Liver (tissue), 9 donors: Measurements from ENCODE around the gene MTHFS. TPM values are rescaled to one million over a fixed set of nuclear protein-coding genes. Genes with fewer than 3 reads are reported as not detected.

Experiments
- DNase-seq: peaks from one replicate; pipeline ENCODE4 v3.0.0-alpha.2; 2017; ENCODE audit warnings: low spot score
- H3K27ac ChIP-seq, 2 donors: one replicate each; pipeline ENCODE4 v1.7.0; 2013; ENCODE audit warnings: inconsistent platforms in 2 of 2, low read length in 2 of 2, control low read depth in 1 of 2, low read depth in 1 of 2, mild to moderate bottlenecking in 1 of 2
- H3K27me3 ChIP-seq, 4 donors: one replicate each; pipeline versions ENCODE4 v1.6.1 to v1.7.0; 2013; ENCODE audit warnings: low read length in 3 of 4, inconsistent platforms in 1 of 4, mild to moderate bottlenecking in 1 of 4, moderate library complexity in 1 of 4; ENCODE audit not compliant: control insufficient read depth in 4 of 4, insufficient read depth in 4 of 4
- H3K36me3 ChIP-seq, 4 donors: one replicate each; pipeline versions ENCODE4 v1.6.1 to v1.7.0; 2013; ENCODE audit warnings: low read length in 3 of 4, mild to moderate bottlenecking in 3 of 4, low read depth in 1 of 4, moderate library complexity in 1 of 4; ENCODE audit not compliant: control insufficient read depth in 4 of 4, insufficient read depth in 3 of 4
- H3K4me1 ChIP-seq, 4 donors: one replicate each; pipeline versions ENCODE4 v1.6.1 to v1.7.0; 2013; ENCODE audit warnings: low read length in 3 of 4, mild to moderate bottlenecking in 3 of 4, moderate library complexity in 1 of 4; ENCODE audit not compliant: control insufficient read depth in 4 of 4, insufficient read depth in 4 of 4
- H3K4me3 ChIP-seq, 3 donors: one replicate each; pipeline versions ENCODE4 v1.6.1 to v1.7.0; 2013; ENCODE audit warnings: low read length in 3 of 3, control low read depth in 1 of 3, low read depth in 1 of 3, mild to moderate bottlenecking in 1 of 3
- H3K9ac ChIP-seq, 2 donors: one replicate each; pipeline ENCODE4 v1.7.0; 2013; ENCODE audit warnings: low read length in 2 of 2, mild to moderate bottlenecking in 2 of 2, moderate library complexity in 2 of 2, control low read depth in 1 of 2, low read depth in 1 of 2
- H3K9me3 ChIP-seq, 4 donors: one replicate each; pipeline versions ENCODE4 v1.6.1 to v1.7.0; 2013; ENCODE audit warnings: low read length in 3 of 4; ENCODE audit not compliant: control insufficient read depth in 4 of 4
- ATF3 ChIP-seq: IDR thresholded peaks from 2 replicates; pipeline ENCODE4 v1.6.1; 2016; ENCODE audit warnings: antibody characterized with exemption
- EGR1 ChIP-seq, 2 donors: IDR thresholded peaks; 2 replicates each; pipeline ENCODE4 v1.6.1; 2016 to 2018; ENCODE audit warnings: antibody characterized with exemption in 2 of 2, low read depth in 2 of 2
- GABPA ChIP-seq, 2 donors: IDR thresholded peaks in 1 of 2; conservative IDR thresholded peaks in 1 of 2; 2 replicates each; pipeline ENCODE4 v1.6.1; 2016; ENCODE audit warnings: antibody characterized with exemption in 2 of 2, mild to moderate bottlenecking in 1 of 2, moderate library complexity in 1 of 2
- HNF4A ChIP-seq, 2 donors: conservative IDR thresholded peaks; 2 replicates each; pipeline ENCODE4 v1.6.1; 2016; ENCODE audit warnings: antibody characterized with exemption in 2 of 2, mild to moderate bottlenecking in 2 of 2
- HNF4G ChIP-seq: IDR thresholded peaks from 2 replicates; pipeline ENCODE4 v1.6.1; 2016; ENCODE audit warnings: antibody characterized with exemption
- JUND ChIP-seq, 2 donors: IDR thresholded peaks; 2 replicates each; pipeline ENCODE4 v1.6.1; 2016; ENCODE audit warnings: antibody characterized with exemption in 2 of 2
- MAX ChIP-seq: IDR thresholded peaks from 2 replicates; pipeline ENCODE4 v1.6.1; 2016; ENCODE audit warnings: antibody characterized with exemption
- NR2F2 ChIP-seq: IDR thresholded peaks from 2 replicates; pipeline ENCODE4 v1.6.1; 2016; ENCODE audit warnings: antibody characterized with exemption
- RAD21 ChIP-seq, 2 donors: IDR thresholded peaks; 2 replicates each; pipeline ENCODE4 v1.6.1; 2016; ENCODE audit warnings: antibody characterized with exemption in 2 of 2, mild to moderate bottlenecking in 2 of 2
- REST ChIP-seq: IDR thresholded peaks from 2 replicates; pipeline ENCODE4 v1.6.1; 2016; ENCODE audit warnings: antibody characterized with exemption, mild to moderate bottlenecking
- RXRA ChIP-seq, 2 donors: IDR thresholded peaks; 2 replicates each; pipeline ENCODE4 v1.6.1; 2017 to 2018; ENCODE audit warnings: antibody characterized with exemption in 2 of 2, mild to moderate bottlenecking in 1 of 2
- SP1 ChIP-seq: IDR thresholded peaks from 2 replicates; pipeline ENCODE4 v1.6.1; 2018; ENCODE audit warnings: antibody characterized with exemption, mild to moderate bottlenecking
- TAF1 ChIP-seq: conservative IDR thresholded peaks from 2 replicates; pipeline ENCODE4 v1.6.1; 2016; ENCODE audit warnings: antibody characterized with exemption, mild to moderate bottlenecking
- YY1 ChIP-seq: IDR thresholded peaks from 2 replicates; pipeline ENCODE4 v1.6.1; 2016; ENCODE audit warnings: antibody characterized with exemption, mild to moderate bottlenecking
- ZBTB33 ChIP-seq: IDR thresholded peaks from 2 replicates; pipeline ENCODE4 v1.6.1; 2016; ENCODE audit warnings: antibody characterized with exemption
- WGBS: extraction: QIAGEN DNeasy Blood & Tissue Kit; methylation state at CpG from one replicate; pipeline ENCODE4 v1.1.7; 2013; 5-methylcytosine and 5-hydroxymethylcytosine counted together
- polyA plus RNA-seq, 2 donors: library from polyadenylated mRNA; stranded (reverse) in 1 of 2; unstranded in 1 of 2; fragments of 200-250 nt in 1 of 2; fragments of >200 nt in 1 of 2; fragmentation: Nextera tagmentation in 1 of 2; extraction: Ambion mirVana in 1 of 2; gene quantifications; one replicate each; pipeline versions ENCODE4 v1.2.1 to v1.2.3, GENCODE V29; 2013 to 2015
- total RNA-seq, 2 donors: library from RNA; depleted of rRNA; stranded (reverse); fragments of >200 nt; gene quantifications; one replicate each; pipeline ENCODE4 v1.2.3, GENCODE V29; 2014
- TF ChIP-seq, protein P1 (sequence below): fragments of 150-350 bp; IDR thresholded peaks from 2 replicates; pipeline ENCODE4 v1.5.1; 2017; ENCODE audit warnings: improper control_type of control experiment, low read depth, low read length; ENCODE audit not compliant: missing input control
- donor health status: healthy.
- donor health status: healthy.
- donor health status: healthy.
- donor health status: healthy.
- donor health status: healthy.

Gene MTHFS
- total and polyA plus RNA-seq, 4 donors = 40.9 to 338 (median 157) TPM

GRCh38 chr15:79942741-79943481 is 46.1 kb upstream of the MTHFS start:
- H3K4me3 ChIP-seq = no peak overlapping the region
- DNase-seq = no peak
- H3K27me3 ChIP-seq = no peaks in the 10 kb centered on the region
- H3K9me3 ChIP-seq = no peaks in the 10 kb centered on the region
- H3K9ac ChIP-seq = no peak overlapping the region
- 94% methylated on average over 7 of the region's 7 CpGs for WGBS
- TF ChIP-seq EGR1 (IDR thresholded peaks at IDR 0.05; ENCODE audit: low read depth in 2 of 2) (no peak), GABPA (IDR thresholded peaks at IDR 0.05 in 1 of 2, conservative IDR thresholded peaks at IDR 0.05 in 1 of 2) (no peak), ATF3 (no peak), TAF1 (no peak)
- no peaks in the 10 kb centered on the region for H3K4me1 ChIP-seq
- no peak overlapping the region for H3K27ac ChIP-seq
- H3K36me3 ChIP-seq = no peaks in the 10 kb centered on the region

- WGBS = 84% methylated on average over 4 of the region's 4 CpGs
- no peak for TF ChIP-seq MAX
- no peak for TF ChIP-seq TAF1
- TF ChIP-seq ZBTB33 = no peak
- TF ChIP-seq, protein P1, sequence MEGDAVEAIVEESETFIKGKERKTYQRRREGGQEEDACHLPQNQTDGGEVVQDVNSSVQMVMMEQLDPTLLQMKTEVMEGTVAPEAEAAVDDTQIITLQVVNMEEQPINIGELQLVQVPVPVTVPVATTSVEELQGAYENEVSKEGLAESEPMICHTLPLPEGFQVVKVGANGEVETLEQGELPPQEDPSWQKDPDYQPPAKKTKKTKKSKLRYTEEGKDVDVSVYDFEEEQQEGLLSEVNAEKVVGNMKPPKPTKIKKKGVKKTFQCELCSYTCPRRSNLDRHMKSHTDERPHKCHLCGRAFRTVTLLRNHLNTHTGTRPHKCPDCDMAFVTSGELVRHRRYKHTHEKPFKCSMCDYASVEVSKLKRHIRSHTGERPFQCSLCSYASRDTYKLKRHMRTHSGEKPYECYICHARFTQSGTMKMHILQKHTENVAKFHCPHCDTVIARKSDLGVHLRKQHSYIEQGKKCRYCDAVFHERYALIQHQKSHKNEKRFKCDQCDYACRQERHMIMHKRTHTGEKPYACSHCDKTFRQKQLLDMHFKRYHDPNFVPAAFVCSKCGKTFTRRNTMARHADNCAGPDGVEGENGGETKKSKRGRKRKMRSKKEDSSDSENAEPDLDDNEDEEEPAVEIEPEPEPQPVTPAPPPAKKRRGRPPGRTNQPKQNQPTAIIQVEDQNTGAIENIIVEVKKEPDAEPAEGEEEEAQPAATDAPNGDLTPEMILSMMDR = no peak
- TF ChIP-seq NR2F2 = no peak
- TF ChIP-seq REST = no peak
- no peak for TF ChIP-seq JUND (IDR thresholded peaks at IDR 0.05)
- TF ChIP-seq SP1 = no peak
- TF ChIP-seq EGR1 (IDR thresholded peaks at IDR 0.05; ENCODE audit: low read depth in 2 of 2) = no peak
- no peak for TF ChIP-seq RXRA (IDR thresholded peaks at IDR 0.05)
- no peak for TF ChIP-seq ATF3
- no peak for TF ChIP-seq HNF4G
- TF ChIP-seq RAD21 (IDR thresholded peaks at IDR 0.05) = no peak
- TF ChIP-seq YY1 = no peak
- no peak for TF ChIP-seq HNF4A (conservative IDR thresholded peaks at IDR 0.05)
These were observed 42.6 kb upstream of the MTHFS start for GRCh38 chr15:79939399-79939798.

More at GRCh38 chr15:79939399-79939798, 42.6 kb upstream of the MTHFS start:
- Histone ChIP-seq H3K36me3 (no peaks in the 10 kb centered on the region), H3K4me3 (no peak overlapping the region), H3K27ac (no peak overlapping the region), H3K27me3 (no peaks in the 10 kb centered on the region), H3K9me3 (no peaks in the 10 kb centered on the region), H3K4me1 (no peaks in the 10 kb centered on the region), H3K9ac (no peak overlapping the region)
- no peak for DNase-seq
